HepG2 (cell line): ENCODE measurements around the gene ARHGAP21. TPM values are rescaled to one million over a fixed set of nuclear protein-coding genes. Genes with fewer than 3 reads are reported as not detected.

Experiments used
- ATAC-seq: fragments of 200-7000 bp; cut with Tn5 transposase; 3 replicates; pipeline ENCODE4 v1.9.1; 2020; ENCODE audit warnings: mild to moderate bottlenecking, moderate library complexity
- BruUV-seq: library from RNA; stranded (reverse); fragments of 400-500 nt; replicated peaks from 2 replicates; lab custom pipeline; 2021; lab: Mats Ljungman, UMichigan
- CTCF ChIA-PET: fragments of 300-600 bp; formaldehyde crosslinking; extraction: SDS; loops from one replicate; lab custom pipeline; 2021; ENCODE audit warnings: low total read pairs, inconsistent platforms, low intra/inter-chr PET ratio; lab: Yijun Ruan, JAX
- POLR2A ChIA-PET: fragments of 350-600 bp; sonication (Branson Sonifier 250); formaldehyde crosslinking; loops from one replicate; lab custom pipeline; 2020; ENCODE audit warnings: antibody characterized with exemption, inconsistent platforms; lab: Yijun Ruan, JAX
- DNase-seq: peaks from one replicate; pipeline ENCODE4 v3.0.0-alpha.2; 2015; ENCODE audit warnings: low spot score
- FAIRE-seq: peaks from 3 replicates; lab custom pipeline; 2011; peaks lifted over from hg19 to GRCh38; lab: Jason Lieb, UNC
- H2AFZ ChIP-seq: one replicate; pipeline ENCODE4 v1.6.1; 2011; ENCODE audit warnings: low read length, inconsistent platforms
- H3K27ac ChIP-seq: fragments of 300-600 bp; 3 replicates; pipeline ENCODE4 v1.8.0; 2011; ENCODE audit warnings: mixed run types, mild to moderate bottlenecking, mixed read lengths, low read length, inconsistent platforms; ENCODE audit not compliant: insufficient read depth; ENCODE audit errors: extremely low read length
- H3K27me3 ChIP-seq, 2 experiments: fragments of 200-600 bp in 1 of 2; 2 replicates in 1 of 2; 3 replicates in 1 of 2; pipeline versions ENCODE4 v1.6.0 to v1.8.0; 2011; ENCODE audit warnings: low read length in 2 of 2, mild to moderate bottlenecking in 2 of 2, moderate library complexity in 2 of 2, inconsistent platforms in 1 of 2; ENCODE audit not compliant: insufficient read depth in 2 of 2, control insufficient read depth in 1 of 2
- H3K36me3 ChIP-seq, 2 experiments: fragments of 200-600 bp in 1 of 2; replicated peaks in 1 of 2; 2 replicates in 1 of 2; 3 replicates in 1 of 2; pipeline versions ENCODE4 v1.5.1 to v1.8.0; 2011; ENCODE audit warnings: low read length in 2 of 2, inconsistent platforms in 1 of 2; ENCODE audit not compliant: insufficient read depth in 2 of 2, control insufficient read depth in 1 of 2
- H3K4me1 ChIP-seq: 2 replicates; pipeline ENCODE4 v1.5.1; 2012; ENCODE audit warnings: low read length, inconsistent platforms; ENCODE audit not compliant: insufficient read depth
- H3K4me2 ChIP-seq: 2 replicates; pipeline ENCODE4 v1.6.0; 2011; ENCODE audit warnings: low read depth, low read length, inconsistent platforms
- H3K4me3 ChIP-seq, 3 experiments: fragments of 200-600 bp in 1 of 3; sonication (generic), shearing (Covaris generic) in 1 of 3; replicated peaks in 1 of 3; 2 replicates each; pipeline ENCODE4 v1.5.1; 2011 to 2016; ENCODE audit warnings: low read length in 3 of 3, inconsistent platforms in 2 of 3, low read depth in 2 of 3, mild to moderate bottlenecking in 2 of 3, control low read depth in 1 of 3, mixed read lengths in 1 of 3; ENCODE audit not compliant: insufficient read depth in 1 of 3
- H3K79me2 ChIP-seq: one replicate; pipeline ENCODE4 v1.6.1; 2011; ENCODE audit warnings: low read length, inconsistent platforms; ENCODE audit not compliant: insufficient read depth
- H3K9ac ChIP-seq: 2 replicates; pipeline ENCODE4 v1.6.0; 2011; ENCODE audit warnings: mild to moderate bottlenecking, low read depth, low read length, inconsistent platforms; ENCODE audit not compliant: insufficient read depth
- H3K9me3 ChIP-seq: 2 replicates; pipeline ENCODE4 v1.5.1; 2012; ENCODE audit warnings: mild to moderate bottlenecking, low read length
- H4K20me1 ChIP-seq: 2 replicates; pipeline ENCODE4 v1.6.0; 2011; ENCODE audit warnings: inconsistent platforms, mild to moderate bottlenecking, low read length, moderate library complexity; ENCODE audit not compliant: insufficient read depth
- FOXJ3 ChIP-seq: sonication (generic); formaldehyde crosslinking; IDR thresholded peaks from 2 replicates; pipeline ENCODE4 v1.4.0; 2020; ENCODE audit warnings: missing genetic modification reagents, mild to moderate bottlenecking, borderline replicate concordance
- PRMT3 ChIP-seq: sonication (generic); formaldehyde crosslinking; IDR thresholded peaks from 2 replicates; pipeline ENCODE4 v1.8.1; 2022; ENCODE audit warnings: low read depth, mild to moderate bottlenecking, moderate library complexity, missing genetic modification reagents, borderline replicate concordance
- WGBS: methylation state at CpG from one replicate; pipeline ENCODE4 v1.1.6; 2017; ENCODE audit warnings: low lambda C conversion rate; 5-methylcytosine and 5-hydroxymethylcytosine counted together
- in situ Hi-C: cut with HindIII; loops from 2 replicates; pipeline ENCODE4 v1.10.0; 2017; ENCODE audit warnings: low pct_unique_long_range_greater_than_20kb; ENCODE audit not compliant: extremely low pct_ligation_motif_present
- intact Hi-C: fragments of 100-400 bp; cut with micrococcal nuclease; formaldehyde crosslinking; loops from one replicate; pipeline ENCODE4 v1.10.0; 2022; ENCODE audit not compliant: unreplicated experiment
- polyA plus RNA-seq, 8 experiments: library from polyadenylated mRNA; depleted of rRNA in 3 of 8; stranded (reverse) in 7 of 8; unstranded in 1 of 8; fragments of >200 nt; fragmentation: Illumina TruSeq in 4 of 8; extraction: Trizol in 4 of 8; gene quantifications; 2 replicates each; pipeline versions ENCODE4 v1.2.1 to v1.2.3, GENCODE V29; 2011 to 2016; ENCODE audit warnings: low read depth in 4 of 8, missing spikeins in 1 of 8, mixed read lengths in 1 of 8; ENCODE audit not compliant: insufficient read depth in 1 of 8
- total RNA-seq, 5 experiments: library from RNA; depleted of rRNA; stranded (reverse); fragments of >200 nt; fragmentation: Illumina TruSeq; extraction: Trizol; gene quantifications; 2 replicates each; pipeline ENCODE4 v1.2.3, GENCODE V29; 2016; ENCODE audit warnings: low read depth in 1 of 5
- TF ChIP-seq, protein P1 (sequence below): sonication (generic); formaldehyde crosslinking; IDR thresholded peaks from 2 replicates; pipeline ENCODE4 v1.4.0; 2020; ENCODE audit warnings: mild to moderate bottlenecking, missing genetic modification reagents
- TF ChIP-seq, protein P2 (sequence below): sonication (generic); formaldehyde crosslinking; IDR thresholded peaks from 2 replicates; pipeline ENCODE4 v1.4.0; 2020; ENCODE audit warnings: mild to moderate bottlenecking, low read depth, missing genetic modification reagents

Gene ARHGAP21
- total and polyA plus RNA-seq, 2 of the 13 experiments (the other 11 are each of a cell fraction or from before 2014, with no cell fraction given): 23.9 to 26.6 TPM

DNA sequence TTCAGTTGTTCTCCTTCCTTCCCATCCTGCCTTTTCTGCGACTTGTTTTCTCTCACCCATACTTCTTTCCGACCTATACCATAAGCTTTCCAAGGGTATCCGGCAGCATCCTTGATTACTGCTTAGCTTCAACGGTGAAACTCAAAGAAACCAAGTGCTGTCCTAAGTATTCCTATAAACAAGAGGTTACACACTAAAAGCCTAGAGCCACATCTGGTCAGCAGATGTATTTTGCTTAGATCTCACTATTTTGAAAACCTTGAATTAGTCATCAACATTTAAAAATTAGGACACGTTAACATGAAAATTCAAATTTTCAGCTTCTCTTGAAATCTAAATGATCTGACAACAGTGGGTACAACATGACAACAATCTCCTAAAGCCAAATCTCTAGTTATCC lies 20.0 kb downstream of the ARHGAP21 start:
- POLR2A ChIA-PET: no interaction called here
- no peak for FAIRE-seq
- H4K20me1 ChIP-seq: no peaks in the 10 kb centered on the region; the same call in 1 of the 2 replicates
- WGBS: 94% methylated on average over 5 of the region's 5 CpGs
- TF ChIP-seq FOXJ3 (CRISPR knock-in tag) (no peak), PRMT3 (CRISPR knock-in tag) (no peak)
- TF ChIP-seq, protein P1, sequence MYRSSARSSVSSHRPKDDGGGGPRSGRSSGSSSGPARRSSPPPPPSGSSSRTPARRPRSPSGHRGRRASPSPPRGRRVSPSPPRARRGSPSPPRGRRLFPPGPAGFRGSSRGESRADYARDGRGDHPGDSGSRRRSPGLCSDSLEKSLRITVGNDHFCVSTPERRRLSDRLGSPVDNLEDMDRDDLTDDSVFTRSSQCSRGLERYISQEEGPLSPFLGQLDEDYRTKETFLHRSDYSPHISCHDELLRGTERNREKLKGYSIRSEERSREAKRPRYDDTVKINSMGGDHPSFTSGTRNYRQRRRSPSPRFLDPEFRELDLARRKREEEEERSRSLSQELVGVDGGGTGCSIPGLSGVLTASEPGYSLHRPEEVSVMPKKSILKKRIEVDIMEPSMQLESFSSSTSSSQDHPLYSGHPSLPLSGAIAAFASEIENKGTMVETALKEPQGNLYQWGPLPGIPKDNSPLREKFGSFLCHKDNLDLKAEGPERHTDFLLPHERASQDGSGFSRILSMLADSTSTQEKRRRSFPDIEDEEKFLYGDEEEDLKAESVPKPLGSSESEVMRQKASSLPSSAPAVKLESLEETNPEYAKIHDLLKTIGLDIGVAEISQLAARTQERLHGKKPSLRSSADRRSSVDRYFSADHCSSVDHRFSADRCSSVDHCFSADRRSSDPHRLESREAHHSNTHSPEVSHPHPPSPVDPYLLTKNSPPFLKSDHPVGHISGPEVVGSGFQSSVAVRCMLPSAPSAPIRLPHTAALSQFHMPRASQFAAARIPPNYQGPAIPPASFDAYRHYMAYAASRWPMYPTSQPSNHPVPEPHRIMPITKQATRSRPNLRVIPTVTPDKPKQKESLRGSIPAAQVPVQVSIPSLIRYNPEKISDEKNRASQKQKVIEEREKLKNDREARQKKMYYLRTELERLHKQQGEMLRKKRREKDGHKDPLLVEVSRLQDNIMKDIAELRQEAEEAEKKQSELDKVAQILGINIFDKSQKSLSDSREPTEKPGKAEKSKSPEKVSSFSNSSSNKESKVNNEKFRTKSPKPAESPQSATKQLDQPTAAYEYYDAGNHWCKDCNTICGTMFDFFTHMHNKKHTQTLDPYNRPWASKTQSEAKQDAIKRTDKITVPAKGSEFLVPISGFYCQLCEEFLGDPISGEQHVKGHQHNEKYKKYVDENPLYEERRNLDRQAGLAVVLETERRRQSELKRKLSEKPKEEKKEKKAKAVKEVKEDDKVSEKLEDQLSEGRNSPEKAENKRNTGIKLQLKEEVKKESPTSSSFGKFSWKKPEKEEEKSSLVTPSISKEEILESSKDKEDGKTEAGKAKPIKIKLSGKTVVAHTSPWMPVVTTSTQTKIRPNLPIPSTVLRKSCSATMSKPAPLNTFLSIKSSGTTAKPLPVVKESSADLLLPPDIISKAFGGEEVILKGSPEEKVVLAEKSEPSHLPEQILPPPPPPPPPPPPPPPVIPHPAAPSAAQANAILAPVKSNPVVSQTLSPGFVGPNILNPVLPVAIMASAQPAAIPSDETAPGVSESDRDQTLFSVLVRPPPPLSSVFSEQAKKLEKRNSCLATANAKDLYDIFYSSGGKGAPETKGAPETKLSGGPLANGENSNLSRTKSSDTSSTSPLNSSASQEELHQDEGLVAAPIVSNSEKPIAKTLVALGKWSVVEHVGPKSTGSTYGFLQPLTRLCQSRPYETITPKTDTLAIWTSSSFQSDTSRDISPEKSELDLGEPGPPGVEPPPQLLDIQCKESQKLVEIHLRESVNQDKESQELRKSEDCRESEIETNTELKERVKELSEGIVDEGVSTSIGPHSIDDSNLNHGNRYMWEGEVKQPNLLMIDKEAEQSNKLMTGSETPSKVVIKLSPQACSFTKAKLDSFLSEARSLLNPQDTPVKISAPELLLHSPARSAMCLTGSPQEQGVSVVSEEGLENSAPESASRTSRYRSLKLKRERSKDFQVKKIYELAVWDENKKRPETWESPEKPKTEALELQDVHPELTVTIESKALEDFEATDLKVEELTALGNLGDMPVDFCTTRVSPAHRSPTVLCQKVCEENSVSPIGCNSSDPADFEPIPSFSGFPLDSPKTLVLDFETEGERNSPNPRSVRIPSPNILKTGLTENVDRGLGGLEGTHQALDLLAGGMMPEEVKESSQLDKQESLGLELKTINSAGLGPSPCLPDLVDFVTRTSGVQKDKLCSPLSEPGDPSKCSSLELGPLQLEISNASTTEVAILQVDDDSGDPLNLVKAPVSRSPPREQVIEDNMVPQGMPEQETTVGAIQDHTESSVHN (CRISPR knock-in tag): no peak
- TF ChIP-seq, protein P2, sequence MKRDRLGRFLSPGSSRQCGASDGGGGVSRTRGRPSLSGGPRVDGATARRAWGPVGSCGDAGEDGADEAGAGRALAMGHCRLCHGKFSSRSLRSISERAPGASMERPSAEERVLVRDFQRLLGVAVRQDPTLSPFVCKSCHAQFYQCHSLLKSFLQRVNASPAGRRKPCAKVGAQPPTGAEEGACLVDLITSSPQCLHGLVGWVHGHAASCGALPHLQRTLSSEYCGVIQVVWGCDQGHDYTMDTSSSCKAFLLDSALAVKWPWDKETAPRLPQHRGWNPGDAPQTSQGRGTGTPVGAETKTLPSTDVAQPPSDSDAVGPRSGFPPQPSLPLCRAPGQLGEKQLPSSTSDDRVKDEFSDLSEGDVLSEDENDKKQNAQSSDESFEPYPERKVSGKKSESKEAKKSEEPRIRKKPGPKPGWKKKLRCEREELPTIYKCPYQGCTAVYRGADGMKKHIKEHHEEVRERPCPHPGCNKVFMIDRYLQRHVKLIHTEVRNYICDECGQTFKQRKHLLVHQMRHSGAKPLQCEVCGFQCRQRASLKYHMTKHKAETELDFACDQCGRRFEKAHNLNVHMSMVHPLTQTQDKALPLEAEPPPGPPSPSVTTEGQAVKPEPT (CRISPR knock-in tag): no peak
- H2AFZ ChIP-seq: no peak overlapping the region
- ATAC-seq: no peak
- no peak overlapping the region for H3K4me2 ChIP-seq
- peaks cover 1 to 3% of the 10 kb centered on the region in 2 experiments; a peak in 1 of 5 replicates for H3K36me3 ChIP-seq
- H3K4me1 ChIP-seq: peaks cover 30% of the 10 kb centered on the region
- CTCF ChIA-PET: no interaction called here
- intact Hi-C loops: no loop called here
- peaks cover 68% of the 10 kb centered on the region for H3K79me2 ChIP-seq
- no peaks in the 10 kb centered on the region for H3K27me3 ChIP-seq
- no TSS peak for BruUV-seq
- no peaks in the 10 kb centered on the region for H3K9me3 ChIP-seq
- no peak for DNase-seq
- no peak overlapping the region for H3K27ac ChIP-seq
- H3K4me3 ChIP-seq: no peak overlapping the region
- in situ Hi-C loops: no loop called here
- no peak overlapping the region for H3K9ac ChIP-seq
